SU-DHL-6 (cell line): ENCODE results near the gene OPN1MW3.
"Not testable (repeated sequence)": the region's sequence is repeated elsewhere in the genome, so short reads cannot be mapped to it uniquely, and the experiment has no call there.

Source experiments
- H2AFZ ChIP-seq: fragments of 200-600 bp; sonication (generic); 2 replicates; pipeline ENCODE4 v1.6.1; 2014; ENCODE audit warnings: low read depth, mild to moderate bottlenecking, moderate library complexity, mixed read lengths, antibody characterized with exemption, low read length; ENCODE audit not compliant: severe bottlenecking
- H3F3A ChIP-seq: fragments of 200-600 bp; shearing (Covaris generic); 2 replicates; pipeline ENCODE4 v1.6.0; 2016; ENCODE audit warnings: antibody characterized with exemption, mild to moderate bottlenecking; ENCODE audit not compliant: insufficient read depth
- H3K27ac ChIP-seq: fragments of 200-600 bp; sonication (generic); 2 replicates; pipeline ENCODE4 v1.5.1; 2016; ENCODE audit warnings: low read depth, mild to moderate bottlenecking, low read length, moderate library complexity, mixed read lengths
- H3K27me3 ChIP-seq: fragments of 200-600 bp; sonication (generic), shearing (Covaris generic); 2 replicates; pipeline ENCODE4 v1.6.0; 2014; ENCODE audit warnings: mild to moderate bottlenecking, low read length
- H3K36me3 ChIP-seq: fragments of 200-600 bp; sonication (generic); 2 replicates; pipeline ENCODE4 v1.6.1; 2014; ENCODE audit warnings: mild to moderate bottlenecking, low read length, mixed read lengths
- H3K4me2 ChIP-seq: fragments of 300-600, 200-600 bp; shearing (Covaris generic), sonication (generic); 2 replicates; pipeline ENCODE4 v1.6.0; 2014; ENCODE audit warnings: low read length, low read depth, mild to moderate bottlenecking; ENCODE audit not compliant: poor library complexity, severe bottlenecking
- H3K4me3 ChIP-seq: fragments of 200-600 bp; sonication (generic); 2 replicates; pipeline ENCODE4 v1.5.1; 2014; ENCODE audit warnings: antibody characterized with exemption, low read length, mild to moderate bottlenecking, mixed read lengths; ENCODE audit not compliant: insufficient read depth, poor library complexity, severe bottlenecking
- H3K79me2 ChIP-seq: fragments of 200-600 bp; sonication (generic); 2 replicates; pipeline ENCODE4 v1.6.1; 2014; ENCODE audit warnings: mild to moderate bottlenecking, low read length, moderate library complexity; ENCODE audit not compliant: insufficient read depth
- H3K9ac ChIP-seq: fragments of 200-600 bp; sonication (generic); 2 replicates; pipeline ENCODE4 v1.7.0; 2014; ENCODE audit warnings: mild to moderate bottlenecking, low read length
- H3K9me2 ChIP-seq: fragments of 200-600 bp; sonication (generic); replicated peaks from 2 replicates; pipeline ENCODE4 v1.6.1; 2014; ENCODE audit warnings: low read length; ENCODE audit not compliant: insufficient read depth
- H3K9me3 ChIP-seq: fragments of 200-600 bp; sonication (generic); 2 replicates; pipeline ENCODE4 v1.6.1; 2014; ENCODE audit warnings: low read length, mixed read lengths; ENCODE audit not compliant: insufficient read depth
- H4K20me1 ChIP-seq: fragments of 200-600 bp; sonication (generic); 2 replicates; pipeline ENCODE4 v1.6.1; 2014; ENCODE audit warnings: low read depth, mild to moderate bottlenecking, antibody characterized with exemption, low read length, moderate library complexity, mixed read lengths
- EZH2phosphoT487 ChIP-seq: fragments of 200-600 bp; sonication (generic), shearing (Covaris generic); conservative IDR thresholded peaks from 2 replicates; pipeline ENCODE4 v1.6.1; 2018; ENCODE audit warnings: mild to moderate bottlenecking, antibody characterized with exemption, low read length, moderate library complexity, mixed read lengths
- TF ChIP-seq, protein P1 (sequence below): fragments of 200-600 bp; sonication (generic); IDR thresholded peaks from one replicate; pipeline ENCODE4 v1.5.1; 2017; ENCODE audit warnings: antibody characterized with exemption, mild to moderate bottlenecking, low read length, moderate library complexity; ENCODE audit not compliant: insufficient read depth, poor library complexity, severe bottlenecking

The OPN1MW3 gene

GRCh38 chrX:154296731-154297130, 39.3 kb downstream of the OPN1MW3 start:
- Histone ChIP-seq H3K9ac (no peak overlapping the region), H3K4me2 (no peak overlapping the region), H3K79me2 (no peaks in the 10 kb centered on the region), H3K9me3 (no peaks in the 10 kb centered on the region), H3K27me3 (no peaks in the 10 kb centered on the region), H3K27ac (no peak overlapping the region), H2AFZ (no peak overlapping the region), H3K4me3 (no peak overlapping the region), H3F3A (peaks cover 13% of the 10 kb centered on the region), H3K9me2 (no peaks in the 10 kb centered on the region), H3K36me3 (no peaks in the 10 kb centered on the region), H4K20me1 (no peaks in the 10 kb centered on the region)
- TF ChIP-seq, protein P1, sequence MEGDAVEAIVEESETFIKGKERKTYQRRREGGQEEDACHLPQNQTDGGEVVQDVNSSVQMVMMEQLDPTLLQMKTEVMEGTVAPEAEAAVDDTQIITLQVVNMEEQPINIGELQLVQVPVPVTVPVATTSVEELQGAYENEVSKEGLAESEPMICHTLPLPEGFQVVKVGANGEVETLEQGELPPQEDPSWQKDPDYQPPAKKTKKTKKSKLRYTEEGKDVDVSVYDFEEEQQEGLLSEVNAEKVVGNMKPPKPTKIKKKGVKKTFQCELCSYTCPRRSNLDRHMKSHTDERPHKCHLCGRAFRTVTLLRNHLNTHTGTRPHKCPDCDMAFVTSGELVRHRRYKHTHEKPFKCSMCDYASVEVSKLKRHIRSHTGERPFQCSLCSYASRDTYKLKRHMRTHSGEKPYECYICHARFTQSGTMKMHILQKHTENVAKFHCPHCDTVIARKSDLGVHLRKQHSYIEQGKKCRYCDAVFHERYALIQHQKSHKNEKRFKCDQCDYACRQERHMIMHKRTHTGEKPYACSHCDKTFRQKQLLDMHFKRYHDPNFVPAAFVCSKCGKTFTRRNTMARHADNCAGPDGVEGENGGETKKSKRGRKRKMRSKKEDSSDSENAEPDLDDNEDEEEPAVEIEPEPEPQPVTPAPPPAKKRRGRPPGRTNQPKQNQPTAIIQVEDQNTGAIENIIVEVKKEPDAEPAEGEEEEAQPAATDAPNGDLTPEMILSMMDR = no peak
- no peak for TF ChIP-seq EZH2phosphoT487

DNA sequence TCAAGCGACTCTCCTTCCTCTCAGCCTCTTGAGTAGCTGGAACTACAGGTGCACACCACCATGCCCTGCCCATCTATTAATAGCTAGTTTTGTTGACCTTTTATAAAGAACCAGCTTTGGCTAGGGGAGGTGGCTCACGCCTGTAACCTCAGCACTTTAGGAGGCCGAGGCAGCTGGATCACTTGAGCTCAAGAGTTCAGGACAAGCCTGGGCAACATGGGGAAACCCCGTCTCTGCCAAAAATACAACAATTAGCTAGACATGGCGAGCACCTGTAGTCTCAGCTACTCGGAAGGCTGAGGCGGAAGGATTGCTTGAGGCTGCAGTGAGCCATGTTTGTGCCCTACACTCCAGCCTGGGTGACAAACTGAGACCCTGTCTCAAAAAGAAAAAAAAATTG, 40.9 kb downstream of the OPN1MW3 start:
- peaks cover 13% of the 10 kb centered on the region for H3F3A ChIP-seq
- no peaks in the 10 kb centered on the region for H3K9me2 ChIP-seq
- no peaks in the 10 kb centered on the region for H3K27me3 ChIP-seq
- H2AFZ ChIP-seq = no peak overlapping the region
- H3K9ac ChIP-seq = peak overlapping the region; percentile 40; the same call in 1 of the 2 replicates
- H3K4me2 ChIP-seq = peak overlapping the region; percentile 57
- H3K27ac ChIP-seq = peak overlapping the region; percentile 90
- H3K79me2 ChIP-seq = no peaks in the 10 kb centered on the region
- no peaks in the 10 kb centered on the region for H3K9me3 ChIP-seq
- H4K20me1 ChIP-seq = no peaks in the 10 kb centered on the region
- no peaks in the 10 kb centered on the region for H3K36me3 ChIP-seq
- TF ChIP-seq, protein P1 = no peak
- TF ChIP-seq EZH2phosphoT487 = no peak
- no peak overlapping the region for H3K4me3 ChIP-seq

DNA sequence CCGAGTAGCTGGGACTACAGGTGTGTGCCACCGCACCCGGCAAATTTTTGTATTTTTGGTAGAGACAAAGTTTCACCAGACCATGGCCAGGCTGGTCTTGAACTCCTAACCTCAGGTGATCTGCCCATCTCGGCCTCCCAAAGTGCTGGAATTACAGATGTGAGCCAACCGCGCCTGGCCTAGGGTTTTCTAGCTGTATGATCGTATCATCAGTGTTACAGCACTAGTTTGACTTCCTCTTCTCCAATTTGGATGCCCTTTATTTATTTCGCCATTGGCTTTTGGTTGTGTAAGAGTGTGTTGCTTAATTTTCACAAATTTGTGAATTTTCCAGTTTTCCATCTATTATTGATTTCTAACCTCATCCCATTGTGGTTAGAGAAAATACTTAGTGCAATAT, 43.4 kb downstream of the OPN1MW3 start:
- Histone ChIP-seq H3K9me2 (no peaks in the 10 kb centered on the region), H3F3A (peaks cover 13% of the 10 kb centered on the region), H3K36me3 (no peaks in the 10 kb centered on the region), H3K27ac (no peak overlapping the region), H3K9ac (no peak overlapping the region), H3K4me2 (no peak overlapping the region), H3K4me3 (no peak overlapping the region), H3K79me2 (no peaks in the 10 kb centered on the region), H2AFZ (no peak overlapping the region), H3K27me3 (no peaks in the 10 kb centered on the region), H3K9me3 (no peaks in the 10 kb centered on the region), H4K20me1 (no peaks in the 10 kb centered on the region)
- TF ChIP-seq EZH2phosphoT487 = no peak
- TF ChIP-seq, protein P1 = no peak

DNA sequence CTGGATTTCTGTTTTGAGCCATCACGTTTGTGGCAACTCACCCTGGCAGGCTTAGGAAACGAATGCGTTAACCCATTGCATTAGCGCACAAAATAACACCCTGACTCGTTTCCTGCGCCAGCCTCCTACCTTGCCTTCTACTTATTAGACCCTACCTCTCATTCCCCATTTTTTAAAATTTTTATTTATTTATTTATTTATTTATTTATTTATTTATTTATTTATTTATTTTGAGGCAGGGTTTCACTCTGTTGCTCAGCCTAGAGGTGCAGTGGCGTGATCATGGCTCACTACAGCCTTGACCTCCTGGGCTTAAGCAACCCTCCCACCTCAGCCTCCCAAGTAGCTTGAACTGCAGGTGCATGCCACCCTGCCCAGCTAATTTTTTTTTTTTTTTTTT, 45.6 kb downstream of the OPN1MW3 start:
- not testable (repeated sequence) for H3K9ac ChIP-seq, H3K9me3 ChIP-seq, H3K27ac ChIP-seq, H3K27me3 ChIP-seq, H3K4me2 ChIP-seq, H3K9me2 ChIP-seq, H2AFZ ChIP-seq, H4K20me1 ChIP-seq, H3K79me2 ChIP-seq, H3K36me3 ChIP-seq, H3F3A ChIP-seq, H3K4me3 ChIP-seq
